ENCODE results near the gene ANKFY1.

DNA sequence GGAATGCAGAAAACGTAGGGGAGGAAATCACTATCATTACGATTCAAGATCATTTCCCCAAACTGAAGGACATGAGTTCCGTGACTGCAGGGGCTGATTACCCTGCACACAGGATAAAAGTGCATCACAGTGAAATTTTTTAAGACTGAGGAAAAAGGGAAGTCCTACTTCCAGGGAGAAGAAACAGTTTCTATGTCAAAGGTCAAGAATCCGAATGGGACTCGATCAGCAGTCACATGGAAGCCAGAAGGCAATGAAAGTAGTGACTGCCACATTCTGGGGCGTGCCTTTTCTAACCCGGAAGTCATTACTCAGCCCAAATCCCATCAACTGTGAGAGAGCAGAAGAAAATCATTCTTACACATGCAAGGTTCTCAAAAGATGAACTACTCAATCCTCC is 133.1 kb downstream of the ANKFY1 start:
- TF ChIP-seq CTCF (IDR thresholded peaks at IDR 0.05) (no peak), SIN3A (IDR thresholded peaks at IDR 0.05; ENCODE audit: borderline replicate concordance, insufficient read depth, low read depth, low read length) (no peak), REST (IDR thresholded peaks at IDR 0.05; ENCODE audit: insufficient read depth in 1 of 2, low read depth in 2 of 2, low read length in 1 of 2) (no peak)

Data from Panc1 (cell line).